ENCODE data around the gene NRXN2.
A peak's percentile ranks its signal among the peaks of the same experiment; 100 is the strongest.

DNA sequence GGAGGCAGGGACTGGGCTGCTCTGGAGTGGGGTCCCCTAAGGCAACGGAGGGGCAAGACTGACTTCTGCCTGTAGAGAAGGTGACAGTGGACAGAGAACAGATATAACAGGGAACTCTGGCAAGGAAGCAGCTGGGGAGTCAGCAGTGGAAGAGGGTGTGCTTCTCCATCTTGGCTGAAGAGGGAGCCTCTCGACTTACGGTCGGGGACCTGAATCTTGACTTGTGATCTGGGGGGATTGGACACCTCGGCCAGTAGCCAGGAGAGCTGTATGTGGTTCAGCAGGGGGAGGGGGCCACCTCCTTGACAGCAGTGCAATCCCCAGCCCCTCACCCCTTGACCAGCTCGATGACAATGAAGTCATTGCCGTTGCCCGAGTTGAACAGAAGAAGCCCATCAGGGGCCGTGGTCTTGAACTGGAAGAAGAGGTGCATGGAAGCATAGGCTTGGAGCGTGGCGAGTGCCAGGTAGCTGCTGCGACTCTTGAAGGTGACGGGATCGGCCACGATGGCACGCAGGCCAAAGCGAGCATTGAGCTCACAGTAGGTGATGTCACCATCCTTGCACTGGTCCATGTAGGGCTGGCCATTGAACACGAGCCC lies 72.0 kb downstream of the NRXN2 start:
- TF ChIP-seq EZH2 (IDR thresholded peaks at IDR 0.05; ENCODE audit: borderline replicate concordance, low read length), result no peak
- TF ChIP-seq, protein P1, sequence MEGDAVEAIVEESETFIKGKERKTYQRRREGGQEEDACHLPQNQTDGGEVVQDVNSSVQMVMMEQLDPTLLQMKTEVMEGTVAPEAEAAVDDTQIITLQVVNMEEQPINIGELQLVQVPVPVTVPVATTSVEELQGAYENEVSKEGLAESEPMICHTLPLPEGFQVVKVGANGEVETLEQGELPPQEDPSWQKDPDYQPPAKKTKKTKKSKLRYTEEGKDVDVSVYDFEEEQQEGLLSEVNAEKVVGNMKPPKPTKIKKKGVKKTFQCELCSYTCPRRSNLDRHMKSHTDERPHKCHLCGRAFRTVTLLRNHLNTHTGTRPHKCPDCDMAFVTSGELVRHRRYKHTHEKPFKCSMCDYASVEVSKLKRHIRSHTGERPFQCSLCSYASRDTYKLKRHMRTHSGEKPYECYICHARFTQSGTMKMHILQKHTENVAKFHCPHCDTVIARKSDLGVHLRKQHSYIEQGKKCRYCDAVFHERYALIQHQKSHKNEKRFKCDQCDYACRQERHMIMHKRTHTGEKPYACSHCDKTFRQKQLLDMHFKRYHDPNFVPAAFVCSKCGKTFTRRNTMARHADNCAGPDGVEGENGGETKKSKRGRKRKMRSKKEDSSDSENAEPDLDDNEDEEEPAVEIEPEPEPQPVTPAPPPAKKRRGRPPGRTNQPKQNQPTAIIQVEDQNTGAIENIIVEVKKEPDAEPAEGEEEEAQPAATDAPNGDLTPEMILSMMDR (IDR thresholded peaks at IDR 0.05; ENCODE audit: low read length), result peak; percentile 57
